GF-D8 (cell line): Measurements from ENCODE around the gene MINDY4.
"Not testable (repeated sequence)": the region's sequence is repeated elsewhere in the genome, so short reads cannot be mapped to it uniquely, and the experiment has no call there.

ENCODE experiments used
- DNase-seq: peaks from one replicate; lab custom pipeline; 2025; lab: John Stamatoyannopoulos, UW

MINDY4 gene

DNA sequence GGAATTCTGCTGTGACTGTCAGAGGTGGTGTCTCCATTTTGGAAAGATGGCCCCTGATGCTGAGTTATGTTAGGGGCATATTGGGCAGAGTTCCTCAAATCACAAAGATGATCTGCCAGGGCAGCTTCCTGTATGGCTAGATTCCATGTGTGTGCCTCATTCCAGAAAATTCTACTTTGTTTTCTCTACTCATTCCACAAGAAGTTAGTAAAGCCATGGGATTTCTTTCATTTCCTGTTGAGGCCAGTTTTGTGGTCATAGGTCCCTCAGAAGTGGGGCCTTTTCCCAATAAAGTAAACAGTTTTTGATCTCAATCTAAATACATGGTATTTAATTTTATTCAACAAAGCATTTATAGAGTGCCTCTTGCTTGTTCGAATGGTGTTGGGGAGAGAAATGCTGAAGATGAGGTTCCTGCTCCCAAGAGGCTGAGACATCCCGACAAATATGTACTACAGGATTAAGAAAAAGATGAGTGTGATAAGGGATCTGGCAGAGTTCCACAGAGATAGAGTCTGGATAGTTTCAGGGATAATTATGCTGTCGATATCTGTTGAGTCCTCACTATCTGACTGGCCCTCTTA, 33.0 kb downstream of the MINDY4 start:
- no peak for DNase-seq

DNA sequence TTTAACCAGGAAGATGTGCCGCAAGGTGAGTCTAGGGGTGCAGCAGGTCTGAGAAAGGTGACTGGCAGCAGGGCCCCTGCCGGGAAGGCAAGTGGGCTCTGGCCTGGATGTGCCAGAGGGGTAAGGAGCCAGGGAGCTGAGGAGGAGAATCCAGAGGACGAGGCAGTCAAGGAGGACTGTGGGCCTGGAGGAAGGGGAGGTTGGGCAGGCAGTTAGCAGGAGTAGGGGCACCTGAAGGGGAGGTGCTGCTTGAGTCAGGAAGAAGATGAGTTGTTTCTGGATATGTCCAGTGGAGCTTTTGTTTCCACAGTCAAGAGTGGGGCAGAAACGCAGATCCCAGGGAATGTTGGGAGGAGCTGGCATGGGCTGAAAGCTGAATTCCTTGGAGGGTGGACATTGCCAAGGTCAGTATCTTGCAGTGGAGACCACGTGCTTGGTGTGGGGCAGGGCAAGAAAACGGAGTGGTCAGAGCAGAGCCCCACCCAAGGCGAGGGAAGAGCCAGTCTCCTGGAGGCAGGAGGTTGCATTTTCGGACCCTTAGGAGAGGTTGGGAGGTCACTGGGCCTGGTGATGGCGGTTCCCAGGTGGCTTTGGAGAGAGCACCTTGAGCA, 34.0 kb downstream of the MINDY4 start:
- no peak for DNase-seq

DNA sequence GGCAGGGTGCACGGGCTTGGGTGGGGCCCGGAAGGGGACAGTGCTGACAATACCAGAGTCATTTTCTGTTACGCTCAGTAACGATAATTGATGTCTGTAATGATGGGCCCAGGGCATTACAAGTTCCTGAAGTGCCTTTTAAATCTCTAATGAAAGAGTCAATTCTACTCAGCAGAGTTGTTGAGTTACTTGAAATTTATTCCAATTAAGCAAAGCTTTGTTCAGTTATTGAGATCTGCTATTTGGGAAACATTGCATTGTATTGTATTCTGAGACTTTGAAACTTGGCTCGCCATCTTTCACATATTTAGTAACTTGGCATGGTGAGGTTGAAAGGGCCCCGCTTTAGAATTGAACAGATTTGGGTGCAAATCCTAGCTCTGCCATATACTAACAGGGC, 34.7 kb downstream of the MINDY4 start:
- DNase-seq = no peak

DNA sequence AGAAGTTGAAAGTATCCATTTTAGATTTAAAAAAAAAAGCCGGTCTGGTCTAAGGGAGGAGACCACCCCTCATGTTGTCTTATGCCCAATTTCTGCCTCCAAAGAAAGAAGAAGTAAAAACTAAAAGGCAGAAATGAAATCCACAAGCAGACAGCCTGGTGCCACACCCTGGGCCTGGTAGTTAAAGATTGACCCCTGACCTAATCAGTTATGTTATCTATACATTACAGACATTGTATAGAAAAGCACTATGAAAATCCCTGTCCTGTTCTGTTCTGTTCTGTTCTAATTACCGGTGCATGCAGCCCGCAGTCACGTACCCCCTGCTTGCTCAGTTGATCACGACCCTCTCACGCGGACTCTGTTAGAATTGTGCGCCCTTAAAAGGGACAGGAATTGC, 36.3 kb downstream of the MINDY4 start:
- DNase-seq = not testable (repeated sequence)

DNA sequence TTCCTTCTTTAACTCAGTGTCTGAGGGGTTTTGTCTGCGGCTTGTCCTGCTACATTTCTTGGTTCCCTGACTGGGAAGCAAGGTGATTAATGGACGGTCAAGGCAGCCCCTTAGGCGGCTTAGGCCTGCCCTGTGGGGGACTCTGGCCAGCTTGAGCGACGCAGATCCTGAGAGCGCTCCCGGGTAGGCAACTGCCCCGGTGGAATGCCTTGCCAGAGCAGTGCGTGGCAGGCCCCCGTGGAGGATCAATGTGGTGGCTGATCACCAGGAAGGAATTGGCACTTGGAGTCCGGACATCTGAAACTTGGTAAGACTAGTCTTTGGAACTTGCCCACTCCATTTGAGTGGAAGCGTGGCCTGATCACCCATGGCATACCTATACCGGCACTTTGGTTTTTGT, 36.7 kb downstream of the MINDY4 start:
- DNase-seq = not testable (repeated sequence)

DNA sequence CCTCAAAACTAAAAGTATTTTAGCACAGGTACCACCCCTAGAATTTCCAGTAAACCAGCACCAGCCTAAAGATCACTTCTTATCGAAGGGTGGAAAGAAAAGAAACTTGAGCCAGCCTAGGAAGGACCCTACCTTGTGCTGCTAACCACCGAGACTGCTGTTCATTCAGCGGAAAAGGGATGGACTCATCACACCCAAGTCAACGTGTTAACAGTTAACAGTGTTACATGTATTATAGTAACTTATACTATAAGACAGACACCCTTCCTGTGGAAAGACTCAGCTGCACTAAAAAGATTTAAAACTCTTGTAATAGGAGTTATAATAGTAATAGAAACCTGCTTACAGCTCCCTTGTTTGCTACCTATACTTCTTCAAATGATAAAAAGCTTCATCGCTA, 39.8 kb downstream of the MINDY4 start:
- DNase-seq = no peak

DNA sequence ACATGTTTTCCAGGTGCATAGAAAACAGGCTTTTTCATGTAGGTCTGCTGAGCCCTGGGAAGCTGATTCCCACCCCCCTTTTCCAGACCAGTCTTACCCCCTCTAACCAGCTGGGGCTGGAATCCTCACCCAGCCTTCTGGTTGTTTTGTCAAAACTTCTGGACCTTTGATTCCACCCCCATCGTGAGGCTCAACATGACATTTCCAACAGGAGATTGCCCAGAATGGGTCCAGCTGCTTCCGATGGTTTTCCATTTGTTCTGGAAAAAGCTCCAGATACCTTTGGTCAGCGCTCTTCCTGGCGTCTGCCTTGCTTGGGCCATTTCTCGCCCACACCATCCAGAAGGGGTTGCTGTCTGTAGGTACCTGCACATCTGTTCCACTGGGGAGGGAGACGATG, 41.5 kb downstream of the MINDY4 start:
- no peak for DNase-seq

DNA sequence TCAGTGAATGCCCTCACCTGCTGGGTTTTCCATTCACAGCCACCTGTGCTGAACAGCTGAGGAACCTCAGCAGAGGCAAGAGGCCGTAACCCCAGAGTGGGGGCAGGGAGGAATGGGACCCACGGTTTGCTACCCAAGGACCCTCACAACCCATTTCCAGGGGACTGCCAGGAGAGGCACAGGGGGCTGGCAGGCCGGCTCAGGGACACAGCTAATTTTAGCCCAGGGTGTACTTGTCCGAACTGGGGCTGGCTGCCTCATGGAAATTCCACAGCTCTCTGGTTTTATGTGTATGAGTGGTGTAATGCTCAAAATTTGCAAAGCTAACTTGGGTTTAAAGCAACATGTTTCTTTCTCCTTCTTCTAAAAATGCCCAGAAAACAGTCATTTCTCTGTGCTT, 42.2 kb downstream of the MINDY4 start:
- no peak for DNase-seq

DNA sequence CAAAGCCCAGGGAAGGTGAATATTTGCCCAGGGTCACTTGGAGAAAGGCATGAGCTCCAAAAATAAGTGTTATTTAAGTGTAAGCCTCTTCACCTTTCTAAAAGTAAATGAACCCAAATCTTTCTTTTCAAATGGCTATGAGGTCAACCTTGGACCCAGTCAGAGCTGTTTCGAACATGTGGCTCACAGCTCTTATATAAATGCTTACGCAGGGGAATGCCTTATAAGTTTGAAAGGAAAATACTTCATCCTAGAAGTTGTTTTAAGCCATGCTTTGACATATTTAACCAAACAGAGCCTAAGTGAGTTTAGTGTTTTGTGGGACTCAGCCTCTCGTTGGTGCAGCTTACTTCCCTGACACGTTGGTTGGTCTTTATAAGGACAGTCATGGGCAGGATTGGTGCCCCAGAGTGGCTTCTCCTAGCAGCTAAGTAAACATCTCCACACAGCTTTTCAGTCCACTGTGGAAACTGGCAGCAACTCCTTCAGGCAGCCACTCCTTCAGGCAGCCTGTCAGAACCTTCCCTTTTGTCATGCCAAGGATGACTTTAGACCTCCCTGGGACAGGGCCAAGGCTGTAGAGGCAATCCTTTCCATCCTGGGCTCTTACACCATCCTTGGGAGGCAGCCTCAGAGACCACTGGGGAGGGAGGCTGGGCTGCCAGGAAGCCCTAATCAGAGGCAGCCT, 43.6 kb downstream of the MINDY4 start:
- no peak for DNase-seq

DNA sequence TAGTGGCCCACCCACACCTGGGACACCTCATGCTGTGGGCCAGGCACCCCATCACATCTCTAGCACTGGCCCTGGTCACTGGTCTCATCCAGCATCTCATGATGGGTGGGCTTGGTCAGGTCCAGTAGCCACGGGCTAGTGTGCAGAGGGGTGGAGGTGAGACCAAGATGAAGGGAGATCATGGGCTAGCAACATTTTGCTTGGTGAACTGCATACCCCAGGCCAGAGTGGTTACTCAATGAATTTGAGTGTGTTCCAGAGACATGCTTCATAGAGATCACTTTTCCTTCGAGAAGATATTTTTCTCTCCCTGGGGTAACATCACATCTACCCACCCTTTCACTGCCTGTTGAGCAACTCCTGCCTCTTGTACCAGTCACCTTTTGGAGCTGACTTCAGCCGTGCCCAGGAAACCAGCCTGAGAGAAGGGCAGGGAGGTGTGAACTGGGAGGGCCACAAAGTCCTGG, 44.2 kb downstream of the MINDY4 start:
- no peak for DNase-seq

DNA sequence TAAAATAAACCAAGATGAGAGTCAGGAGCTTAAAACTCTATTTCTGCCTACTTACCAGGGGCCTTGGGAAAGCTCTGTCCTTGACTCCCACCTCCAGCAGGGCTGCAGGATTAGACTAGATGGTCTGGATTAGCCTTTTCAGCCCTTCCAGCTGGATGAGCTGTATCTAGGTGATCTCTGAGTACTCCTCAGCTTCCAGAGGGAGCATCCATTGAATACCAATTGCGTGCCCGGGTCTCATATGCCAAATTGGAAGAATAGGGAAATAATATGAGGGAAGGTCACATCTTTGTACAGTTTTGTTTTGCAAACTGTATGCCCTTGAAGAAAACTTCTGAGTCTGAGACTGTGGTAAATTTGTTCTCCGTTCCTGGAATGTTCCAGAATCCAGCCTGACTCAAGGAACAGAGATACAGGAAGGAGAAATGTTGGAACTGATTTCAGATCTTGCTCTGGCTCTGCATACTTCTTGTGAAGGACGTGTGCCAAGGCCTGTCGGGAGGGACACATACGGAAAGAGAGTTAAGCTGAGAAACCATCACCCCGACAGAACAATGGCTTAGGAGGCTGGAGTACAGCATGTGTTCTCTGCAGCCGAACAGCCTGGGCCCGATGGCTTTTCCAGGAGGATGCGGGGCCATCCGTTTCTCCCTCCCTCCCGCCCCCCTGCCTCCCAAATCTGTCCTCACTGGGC, 44.9 kb downstream of the MINDY4 start:
- DNase-seq = no peak

DNA sequence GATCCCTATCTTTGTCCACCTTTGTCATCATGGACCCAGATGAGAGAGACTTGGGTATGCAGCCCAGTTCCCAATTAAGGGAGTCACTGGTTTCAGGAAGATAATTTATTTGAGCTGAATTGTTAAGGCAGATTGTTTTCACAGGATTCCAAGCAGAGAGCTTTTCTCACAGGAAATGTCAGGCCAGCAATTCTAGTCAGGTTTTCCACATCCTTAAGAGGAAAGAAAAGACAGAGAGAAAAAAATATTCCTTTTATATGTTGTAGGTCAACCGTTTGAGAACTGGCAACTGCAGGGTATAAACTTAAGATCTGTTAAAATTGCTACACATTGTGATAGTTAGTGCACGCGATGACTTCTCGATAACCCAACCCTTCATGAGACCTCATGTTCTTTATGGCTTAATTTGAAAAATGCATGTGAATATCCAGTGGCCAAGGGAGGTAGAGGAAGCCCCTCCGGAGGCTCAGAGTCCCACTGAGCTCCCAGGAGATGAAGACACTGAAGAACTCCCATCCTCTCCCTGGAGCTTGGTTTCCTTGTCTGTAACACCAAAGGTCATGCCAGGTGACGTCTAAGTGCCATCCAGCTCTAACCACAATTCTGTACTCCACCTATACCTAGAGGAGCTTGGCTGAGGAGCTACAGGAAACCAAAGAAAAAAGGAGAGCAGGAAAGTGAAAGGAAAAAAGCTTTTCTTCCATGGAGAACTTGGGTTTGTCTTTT, 45.6 kb downstream of the MINDY4 start:
- DNase-seq = no peak

DNA sequence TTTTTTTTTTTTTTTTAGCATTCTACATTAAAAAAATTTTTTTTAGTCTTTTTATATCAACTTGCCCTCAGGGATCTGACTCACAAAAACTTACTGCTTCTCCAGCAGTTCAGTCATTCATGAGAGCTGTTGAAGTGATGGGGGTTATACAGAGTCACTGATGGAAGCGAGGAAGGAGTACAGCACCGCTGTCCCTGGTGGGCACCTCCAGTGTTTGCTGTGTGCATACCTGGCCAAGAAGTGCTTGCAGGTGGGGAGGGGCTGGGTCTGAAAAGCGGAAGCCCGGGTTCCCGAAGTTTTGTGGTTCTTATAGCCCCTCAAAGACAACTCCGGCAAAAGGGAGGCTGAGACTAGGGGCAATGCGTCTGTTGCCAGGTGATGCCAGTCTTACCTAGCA, 46.2 kb downstream of the MINDY4 start:
- no peak for DNase-seq

DNA sequence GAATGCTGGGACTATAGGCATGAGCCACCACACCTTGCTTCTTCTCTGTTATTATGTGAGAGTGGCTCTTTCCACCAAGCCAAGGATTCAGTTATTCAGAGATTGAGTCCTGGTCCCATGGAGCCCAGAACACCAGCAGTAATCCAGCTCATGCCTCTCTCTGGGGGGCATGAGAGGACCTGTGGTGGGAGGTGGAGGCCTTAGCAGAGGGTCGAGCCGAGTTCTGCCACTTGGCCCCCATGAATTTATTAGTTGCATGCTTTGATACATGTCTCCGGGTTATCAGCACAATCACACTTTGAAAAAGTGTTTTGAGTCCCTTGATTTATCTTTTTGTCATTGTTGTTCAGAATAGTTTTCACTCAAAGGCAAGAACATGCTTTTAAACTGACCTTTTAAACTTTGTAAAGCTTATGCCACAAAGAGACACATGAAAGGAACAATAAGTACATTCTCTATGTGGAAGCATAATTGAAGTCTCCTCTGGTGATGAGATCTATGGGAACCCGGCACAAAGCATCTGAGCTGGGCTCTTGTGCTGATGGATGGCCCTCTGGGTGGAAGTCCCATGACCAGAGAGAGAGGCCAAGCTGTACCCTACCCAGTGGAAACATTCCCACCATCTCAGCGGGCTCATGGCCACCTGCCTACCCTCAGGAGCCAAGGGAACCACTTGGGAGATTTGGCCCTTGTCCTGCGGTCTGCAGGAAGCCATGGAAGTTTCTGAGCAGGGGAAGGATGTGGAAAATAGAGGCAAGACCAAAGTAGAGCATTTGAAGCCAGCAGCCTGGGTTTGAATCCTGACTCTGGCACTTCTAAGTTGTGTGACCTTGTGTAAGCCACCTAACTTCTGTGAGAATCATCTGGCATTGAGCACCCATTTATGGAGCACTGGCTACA, 53.9 kb downstream of the MINDY4 start:
- DNase-seq = no peak

DNA sequence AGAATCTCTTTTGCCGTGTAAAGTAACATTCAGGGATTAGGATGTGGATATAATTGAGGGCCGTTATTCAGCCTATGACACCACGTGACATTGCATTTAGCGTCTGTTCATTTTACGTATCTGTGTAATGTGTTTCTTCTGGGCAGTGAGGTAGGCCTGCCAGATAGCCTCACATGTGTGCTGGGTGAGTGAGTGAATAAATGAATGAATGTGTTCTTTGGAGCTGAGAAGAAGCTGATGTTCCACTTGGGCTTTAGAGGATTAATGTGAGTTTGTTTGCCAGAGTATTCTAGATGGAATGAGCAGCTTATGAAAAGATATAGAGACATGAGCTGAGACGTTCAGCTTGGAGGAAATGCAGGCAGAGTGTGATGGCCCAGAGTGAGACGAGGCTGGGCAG, 55.0 kb downstream of the MINDY4 start:
- no peak for DNase-seq

DNA sequence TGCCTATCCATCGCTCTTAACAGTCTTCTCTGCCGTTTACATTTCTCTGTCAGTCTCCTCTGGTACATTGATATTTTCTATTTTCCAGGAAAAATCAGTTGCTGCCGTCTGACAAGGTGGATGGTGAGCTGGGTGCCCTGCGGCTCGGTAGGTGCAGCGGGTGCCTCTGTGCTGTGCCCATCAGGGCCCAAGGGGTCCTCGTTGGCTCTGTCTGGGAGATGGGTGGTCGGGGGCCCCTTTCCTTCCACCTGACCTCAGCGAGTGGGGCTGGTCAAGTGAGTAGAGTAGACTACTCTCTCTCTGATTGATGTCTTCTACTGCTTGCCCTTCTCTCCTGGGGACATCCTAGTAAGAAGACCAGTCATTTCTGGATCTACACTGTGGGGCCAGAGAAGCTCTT, 57.4 kb downstream of the MINDY4 start:
- DNase-seq = no peak

DNA sequence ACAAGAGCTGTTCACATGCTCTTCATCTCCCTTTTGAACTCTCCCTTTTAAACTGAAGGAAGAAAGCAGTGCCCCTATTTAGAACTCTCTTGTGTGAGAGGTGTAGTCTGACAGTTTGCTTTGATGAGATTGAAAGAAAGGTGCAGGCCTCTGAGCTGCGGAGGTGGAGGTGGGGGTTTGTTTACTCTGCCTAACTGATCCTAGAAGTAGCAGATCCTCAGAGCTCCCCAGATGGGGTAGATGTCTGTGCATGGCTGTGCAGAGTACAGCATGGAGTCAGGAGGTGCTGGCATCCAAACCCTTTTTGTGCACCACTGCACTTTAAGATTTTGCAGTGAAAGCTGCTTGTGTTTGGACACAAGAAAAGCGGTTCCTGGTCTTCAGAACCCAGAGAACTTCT, 58.3 kb downstream of the MINDY4 start:
- DNase-seq = no peak

DNA sequence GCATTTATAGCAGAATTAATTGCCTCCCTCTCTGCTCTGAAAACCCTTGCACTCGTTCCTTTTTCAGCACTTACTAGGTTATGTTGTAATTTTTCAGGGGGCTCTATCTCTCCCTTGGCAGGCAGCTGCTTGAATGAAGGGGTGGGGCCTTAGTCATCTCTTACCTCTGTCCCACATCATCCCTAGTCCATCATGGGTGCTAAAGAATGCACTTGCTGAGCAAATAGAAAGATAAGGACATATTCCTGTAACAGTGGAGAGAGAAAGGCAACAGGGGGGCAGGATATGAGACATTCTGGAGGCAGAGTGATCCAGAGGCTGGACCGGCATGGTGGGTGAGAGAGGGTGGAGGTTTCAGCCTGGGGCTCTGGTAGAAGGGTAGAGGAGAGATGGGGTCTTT, 60.0 kb downstream of the MINDY4 start:
- DNase-seq = no peak

DNA sequence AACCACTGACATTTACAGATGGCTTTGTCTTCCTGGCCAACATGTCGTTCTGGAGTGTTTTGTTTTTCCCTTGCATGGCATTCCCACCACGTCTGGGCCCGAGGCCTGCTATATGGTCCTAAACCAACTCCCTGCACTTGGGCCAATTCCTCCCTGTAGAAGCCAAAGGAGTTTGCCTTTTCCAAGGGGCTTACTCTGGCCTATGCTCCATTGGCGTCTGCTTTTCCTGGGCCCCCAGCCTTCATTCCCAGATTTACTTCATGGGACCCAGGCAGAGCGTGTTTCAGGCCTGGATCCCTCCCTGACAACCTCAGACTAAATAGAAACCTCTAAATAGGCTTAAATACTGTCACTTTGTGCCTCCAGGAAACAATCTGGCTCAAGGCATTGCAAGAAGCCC, 60.7 kb downstream of the MINDY4 start:
- DNase-seq = no peak

DNA sequence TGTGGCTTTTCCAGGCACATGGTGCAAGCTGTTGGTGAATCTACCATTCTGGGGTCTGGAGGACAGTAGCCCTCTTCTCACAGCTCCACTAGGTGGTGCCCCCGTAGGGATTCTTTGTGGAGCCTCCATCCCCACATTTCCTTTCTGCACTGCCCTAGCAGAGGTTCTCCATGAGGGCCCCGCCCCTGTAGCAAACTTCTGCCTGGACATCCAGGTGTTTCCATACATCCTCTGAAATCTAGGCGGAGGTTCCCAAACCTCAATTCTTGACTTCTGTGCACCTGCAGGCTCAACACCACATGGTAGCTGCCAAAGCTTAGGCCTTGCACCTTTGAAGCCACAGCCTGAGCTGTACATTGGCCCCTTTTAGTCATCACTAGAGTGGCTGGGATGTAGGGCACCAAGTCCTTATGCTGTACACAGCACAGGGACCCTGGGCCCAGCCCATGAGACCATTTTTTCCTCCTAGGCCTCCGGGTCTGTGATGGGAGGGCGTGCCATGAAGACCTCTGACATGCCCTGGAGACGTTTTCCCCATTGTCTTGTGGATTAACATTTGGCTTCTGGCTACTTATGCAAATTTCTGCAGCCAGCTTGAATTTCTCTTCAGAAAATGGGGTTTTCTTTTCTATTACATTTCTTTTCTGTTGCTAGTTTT, 62.9 kb downstream of the MINDY4 start:
- DNase-seq = not testable (repeated sequence)

DNA sequence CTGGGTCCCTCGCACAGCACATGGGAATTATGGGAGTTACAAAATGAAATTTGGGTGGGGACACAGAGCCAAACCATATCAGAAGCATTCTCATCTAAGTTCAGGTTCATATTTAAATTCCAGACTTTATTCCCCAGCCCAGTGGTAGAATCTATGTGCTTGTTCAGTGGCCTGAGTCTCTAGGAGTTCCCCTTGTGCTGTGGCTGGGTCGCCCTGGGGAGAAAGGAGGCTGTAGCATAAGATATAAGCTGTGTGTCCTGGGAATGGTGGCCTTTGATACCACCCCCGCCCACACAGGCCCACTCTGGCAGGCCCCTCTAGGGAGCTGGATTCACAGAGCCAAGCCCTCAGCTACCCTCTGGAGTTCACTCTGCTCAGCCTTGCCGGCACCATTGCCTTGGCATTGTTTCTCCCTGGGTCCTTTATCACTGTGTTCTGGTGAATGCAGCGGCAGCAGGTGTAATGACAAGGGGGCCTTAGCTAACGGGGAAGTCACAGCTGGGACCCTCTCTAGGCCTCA, 64.2 kb downstream of the MINDY4 start:
- DNase-seq = no peak
